Esophagus (tissue), 2 donors: ENCODE measurements around the gene PPP1R10. TPM values are rescaled to one million over a fixed set of nuclear protein-coding genes. Genes with fewer than 3 reads are reported as not detected.

ENCODE experiments used
- H3K27ac ChIP-seq, 2 donors: one replicate each; pipeline ENCODE4 v1.5.1; 2013; ENCODE audit warnings: low read depth in 2 of 2, mild to moderate bottlenecking in 2 of 2, inconsistent platforms in 1 of 2, low read length in 1 of 2, moderate library complexity in 1 of 2
- H3K27me3 ChIP-seq, 2 donors: one replicate each; pipeline ENCODE4 v1.6.1; 2013; ENCODE audit warnings: low read length in 2 of 2, control low read depth in 1 of 2, mild to moderate bottlenecking in 1 of 2; ENCODE audit not compliant: insufficient read depth in 2 of 2, control insufficient read depth in 1 of 2
- H3K36me3 ChIP-seq, 2 donors: one replicate each; pipeline ENCODE4 v1.6.1; 2013; ENCODE audit warnings: low read length in 1 of 2; ENCODE audit not compliant: control insufficient read depth in 2 of 2, insufficient read depth in 2 of 2
- H3K4me1 ChIP-seq, 2 donors: one replicate each; pipeline ENCODE4 v1.6.1; 2013; ENCODE audit warnings: low read length in 1 of 2; ENCODE audit not compliant: control insufficient read depth in 2 of 2, insufficient read depth in 2 of 2
- H3K4me3 ChIP-seq, 2 donors: one replicate each; pipeline ENCODE4 v1.5.1; 2013; ENCODE audit warnings: low read length in 2 of 2, mild to moderate bottlenecking in 2 of 2, low read depth in 1 of 2, moderate library complexity in 1 of 2
- H3K9me3 ChIP-seq, 2 donors: one replicate each; pipeline ENCODE4 v1.6.1; 2013; ENCODE audit warnings: mild to moderate bottlenecking in 2 of 2, low read depth in 1 of 2, low read length in 1 of 2, moderate library complexity in 1 of 2; ENCODE audit not compliant: control insufficient read depth in 2 of 2, insufficient read depth in 1 of 2
- WGBS, 2 donors: extraction: QIAGEN DNeasy Blood & Tissue Kit; methylation state at CpG; one replicate each; pipeline ENCODE4 v1.1.7; 2013; 5-methylcytosine and 5-hydroxymethylcytosine counted together
- polyA plus RNA-seq, 2 donors: library from polyadenylated mRNA; stranded (reverse); fragments of 200-250 nt; gene quantifications; one replicate each; pipeline ENCODE4 v1.2.3, GENCODE V29; 2013
- donor health status: healthy with polysubstance abuse.
- donor health status: Bipolar disorder and iron deficiency.

Gene PPP1R10
- polyA plus RNA-seq, 2 donors: 13.5 to 23.5 TPM

- H3K27ac ChIP-seq: no peak overlapping the region
- no peak overlapping the region for H3K4me3 ChIP-seq
- no peaks in the 10 kb centered on the region for H3K9me3 ChIP-seq
- 91 to 92% methylated on average over 14 of the region's 14 CpGs for WGBS, 2 donors
- H3K4me1 ChIP-seq: no peaks in the 10 kb centered on the region
- H3K36me3 ChIP-seq: peaks cover 5 to 6% of the 10 kb centered on the region in 2 donors
- H3K27me3 ChIP-seq: no peaks in the 10 kb centered on the region
Measured at GRCh38 chr6:30562470-30563425, 54.3 kb downstream of the PPP1R10 start.

GRCh38 chr6:30560930-30561329, 56.1 kb downstream of the PPP1R10 start:
- no peaks in the 10 kb centered on the region for H3K27me3 ChIP-seq
- H3K4me1 ChIP-seq: no peaks in the 10 kb centered on the region
- peaks cover 5 to 6% of the 10 kb centered on the region in 2 donors for H3K36me3 ChIP-seq
- H3K4me3 ChIP-seq: no peak overlapping the region
- no peak overlapping the region for H3K27ac ChIP-seq
- 91 to 95% methylated on average over 3 of the region's 3 CpGs for WGBS, 2 donors
- no peaks in the 10 kb centered on the region for H3K9me3 ChIP-seq

- Histone ChIP-seq H3K36me3 (peaks cover under 1 to 17% of the 10 kb centered on the region in 2 donors), H3K4me1 (peaks cover 0 to 4% of the 10 kb centered on the region in 2 donors), H3K4me3 (peak overlapping the region; percentile 82 to 95), H3K27ac (peak overlapping the region; percentile 94 to 99), H3K27me3 (no peaks in the 10 kb centered on the region), H3K9me3 (no peaks in the 10 kb centered on the region)
- 1 to 4% methylated on average over 6 of the region's 6 CpGs for WGBS, 2 donors
Measured at GRCh38 chr6:30557683-30557981, 59.4 kb downstream of the PPP1R10 start.

DNA sequence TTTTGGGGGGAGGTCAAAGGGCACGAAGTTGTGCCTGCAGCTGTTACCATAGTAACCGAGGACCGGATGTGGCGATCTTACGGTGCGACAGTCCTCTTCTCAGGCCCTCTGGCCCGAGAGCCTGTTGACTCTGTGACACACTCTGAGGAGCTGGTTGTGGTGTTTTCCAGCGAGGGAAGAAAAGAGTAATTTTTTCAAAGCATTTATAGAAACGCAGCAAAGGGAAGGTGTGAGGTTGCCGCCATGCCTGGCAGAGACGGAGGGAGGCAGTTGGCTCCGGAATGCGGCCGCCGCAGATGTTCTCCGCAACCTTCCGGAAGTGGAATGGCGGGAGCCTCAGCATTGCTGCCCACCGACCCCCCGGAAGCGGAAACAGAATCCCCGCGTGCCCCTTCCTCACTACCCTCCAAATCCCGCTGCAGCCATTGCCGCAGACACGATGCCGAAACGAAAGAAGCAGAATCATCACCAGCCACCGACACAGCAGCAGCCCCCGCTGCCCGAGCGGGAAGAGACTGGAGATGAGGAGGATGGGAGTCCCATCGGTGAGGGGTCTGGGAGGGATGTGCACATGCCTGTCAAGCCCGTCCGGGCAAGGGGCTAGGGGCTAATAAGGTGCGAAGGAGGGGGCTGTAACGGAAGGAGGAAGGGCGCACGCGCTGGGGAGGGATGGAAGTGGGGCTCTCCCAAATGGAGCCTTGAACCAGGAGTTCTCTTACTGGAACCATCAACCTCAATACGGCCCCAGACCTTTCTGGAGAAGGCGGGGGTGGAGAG, 59.9 kb downstream of the PPP1R10 start, which contains the start of gene PRR3:
PRR3 (plus strand) TSS at position 390 of the 777 bp plus-strand sequence; CDS start at position 440, 50 bp downstream.
- peak within 1 kb of the TSS; percentile 82 to 95 for H3K4me3 ChIP-seq
- H3K9me3 ChIP-seq: no peaks in the 10 kb centered on the region
- H3K36me3 ChIP-seq: peaks cover 0 to 18% of the 10 kb centered on the region in 2 donors
- peaks cover 0 to 4% of the 10 kb centered on the region in 2 donors for H3K4me1 ChIP-seq
- 0% methylated on average over 42 of the region's 42 CpGs for WGBS, 2 donors
- H3K27ac ChIP-seq: peak within 1 kb of the TSS; percentile 94 to 99
- no peaks in the 10 kb centered on the region for H3K27me3 ChIP-seq

GRCh38 chr6:30556066-30556905, 60.8 kb downstream of the PPP1R10 start, which contains the start of gene GNL1:
Gene GNL1 (minus strand): TSS chr6:30556489. CDS start chr6:30556203, 286 bp downstream.
- Histone ChIP-seq H3K4me3 (peak within 1 kb of the TSS; percentile 82 to 95), H3K27me3 (no peaks in the 10 kb centered on the region), H3K36me3 (peaks cover 0 to 18% of the 10 kb centered on the region in 2 donors), H3K27ac (peak within 1 kb of the TSS; percentile 94 to 99), H3K4me1 (peaks cover 0 to 4% of the 10 kb centered on the region in 2 donors), H3K9me3 (no peaks in the 10 kb centered on the region)
- WGBS, 2 donors: 0% methylated on average over 69 to 71 of the region's 71 CpGs

- H3K4me1 ChIP-seq: peaks cover 0 to 4% of the 10 kb centered on the region in 2 donors
- H3K4me3 ChIP-seq: peak overlapping the region; percentile 82 to 95
- peak overlapping the region; percentile 94 to 99 for H3K27ac ChIP-seq
- 0% methylated on average over 14 to 15 of the region's 15 CpGs for WGBS, 2 donors
- peaks cover 2 to 18% of the 10 kb centered on the region in 2 donors for H3K36me3 ChIP-seq
- H3K9me3 ChIP-seq: no peaks in the 10 kb centered on the region
- no peaks in the 10 kb centered on the region for H3K27me3 ChIP-seq
Measured at GRCh38 chr6:30555816-30556065, 61.3 kb downstream of the PPP1R10 start.

DNA sequence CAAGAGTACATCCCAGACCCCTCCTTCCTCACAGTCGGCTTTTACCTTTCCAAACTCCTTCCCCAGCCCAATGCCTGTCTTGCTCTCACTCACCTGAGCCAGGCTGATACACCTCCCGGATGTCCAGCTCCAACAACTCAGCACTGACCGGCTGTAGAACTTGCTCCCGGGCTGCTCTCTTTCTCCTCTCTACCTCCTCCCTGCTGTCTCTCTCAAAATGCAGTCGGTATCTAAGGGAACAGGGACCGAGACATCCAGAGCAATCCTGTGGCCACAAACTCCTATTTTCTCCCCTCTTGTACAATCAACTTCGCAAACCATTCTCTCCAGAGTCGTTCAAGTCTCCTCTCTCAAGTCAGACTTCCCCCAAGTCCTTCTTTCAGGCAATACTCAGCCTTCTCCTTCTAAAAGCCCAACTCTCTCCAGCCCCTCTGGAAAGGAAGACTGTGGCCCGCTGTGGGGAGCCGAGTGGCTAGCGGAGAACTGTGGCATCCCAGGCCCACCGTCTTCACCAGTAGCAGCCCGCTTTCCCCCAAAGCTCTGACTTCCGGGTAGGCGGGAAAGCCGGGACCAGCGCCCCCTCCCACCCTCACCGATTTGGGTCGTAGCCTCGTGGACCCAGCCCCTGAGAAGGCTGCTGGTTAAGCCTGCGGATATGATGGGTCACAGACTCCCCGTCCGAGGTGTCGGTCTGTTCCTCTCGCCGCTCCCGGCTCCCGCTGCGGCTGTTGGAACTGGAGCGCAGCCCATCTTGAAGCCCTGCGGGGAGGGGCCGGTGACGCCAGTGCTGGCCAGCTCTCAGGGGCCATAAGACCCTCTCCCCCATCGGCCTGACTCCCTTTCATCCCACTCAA, 61.9 kb downstream of the PPP1R10 start:
- Histone ChIP-seq H3K36me3 (peaks cover 2 to 19% of the 10 kb centered on the region in 2 donors), H3K4me1 (peaks cover 0 to 4% of the 10 kb centered on the region in 2 donors), H3K9me3 (no peaks in the 10 kb centered on the region), H3K27me3 (no peaks in the 10 kb centered on the region), H3K27ac (peak overlapping the region; percentile 94 to 99), H3K4me3 (peak overlapping the region; percentile 82 to 95)
- WGBS, 2 donors: 10 to 11% methylated on average over 34 of the region's 34 CpGs

GRCh38 chr6:30554404-30554803, 62.6 kb downstream of the PPP1R10 start:
- 95 to 99% methylated on average over 4 of the region's 4 CpGs for WGBS, 2 donors
- Histone ChIP-seq H3K27ac (no peak overlapping the region), H3K27me3 (no peaks in the 10 kb centered on the region), H3K4me3 (no peak overlapping the region), H3K9me3 (no peaks in the 10 kb centered on the region), H3K4me1 (peaks cover 0 to 4% of the 10 kb centered on the region in 2 donors), H3K36me3 (peaks cover 2 to 21% of the 10 kb centered on the region in 2 donors)
